HEK293 (cell line): ENCODE measurements around the gene MTMR12.

ENCODE experiments used
- CTCF ChIA-PET: fragments of 350-600 bp; formaldehyde crosslinking; extraction: SDS; loops from one replicate; lab custom pipeline; 2021; ENCODE audit warnings: antibody characterized with exemption; lab: Yijun Ruan, JAX
- POLR2A ChIA-PET: fragments of 300-600 bp; formaldehyde crosslinking; extraction: SDS; loops from one replicate; lab custom pipeline; 2020; ENCODE audit warnings: antibody characterized with exemption, inconsistent platforms; lab: Yijun Ruan, JAX
- H3K27ac ChIP-seq: fragments of 200-500 bp; sonication (Bioruptor generic); 2 replicates; pipeline ENCODE4 v1.5.1; 2014; ENCODE audit warnings: low read depth, low read length, control low read depth, inconsistent platforms; ENCODE audit errors: extremely low read depth
- H3K36me3 ChIP-seq, 2 experiments: fragments of 200-500 bp in 1 of 2; sonication (Bioruptor generic) in 1 of 2; 1 replicate in 1 of 2; 2 replicates in 1 of 2; pipeline ENCODE4 v1.5.1; 2014 to 2017; ENCODE audit warnings: inconsistent platforms in 2 of 2, low read length in 2 of 2; ENCODE audit not compliant: control insufficient read depth in 2 of 2, insufficient read depth in 1 of 2
- H3K4me1 ChIP-seq: fragments of 200-500 bp; sonication (Bioruptor generic); 2 replicates; pipeline ENCODE4 v1.5.1; 2014; ENCODE audit warnings: mild to moderate bottlenecking, low read length, inconsistent platforms; ENCODE audit not compliant: control insufficient read depth, insufficient read depth
- H3K4me3 ChIP-seq: 2 replicates; pipeline ENCODE4 v1.5.1; 2011; ENCODE audit warnings: low read depth, mild to moderate bottlenecking, control low read depth, low read length, moderate library complexity
- H3K9me3 ChIP-seq: fragments of 200-500 bp; sonication (Bioruptor generic); 2 replicates; pipeline ENCODE4 v1.5.1; 2014; ENCODE audit warnings: low read depth, low read length, inconsistent platforms; ENCODE audit not compliant: control insufficient read depth, insufficient read depth
- GLIS2 ChIP-seq: fragments of 450-650 bp; formaldehyde crosslinking; IDR thresholded peaks from 2 replicates; pipeline ENCODE4 v1.5.1; 2016; ENCODE audit warnings: missing biosample characterization, missing genetic modification characterization
- KLF7 ChIP-seq: fragments of 450-650 bp; formaldehyde crosslinking; IDR thresholded peaks from 2 replicates; pipeline ENCODE4 v1.5.1; 2016; ENCODE audit warnings: missing biosample characterization, missing genetic modification characterization, borderline replicate concordance
- MZF1 ChIP-seq: fragments of 450-650 bp; formaldehyde crosslinking; IDR thresholded peaks from 2 replicates; pipeline ENCODE4 v1.5.1; 2017; ENCODE audit warnings: missing biosample characterization, missing genetic modification characterization, borderline replicate concordance
- OSR2 ChIP-seq: fragments of 450-650 bp; formaldehyde crosslinking; IDR thresholded peaks from 2 replicates; pipeline ENCODE4 v1.5.1; 2016; ENCODE audit warnings: missing biosample characterization, missing genetic modification characterization
- REPIN1 ChIP-seq: fragments of 450-650 bp; formaldehyde crosslinking; IDR thresholded peaks from 2 replicates; pipeline ENCODE4 v1.5.1; 2017; ENCODE audit warnings: missing biosample characterization, missing genetic modification characterization, low read depth
- ZBTB10 ChIP-seq: fragments of 450-650 bp; formaldehyde crosslinking; IDR thresholded peaks from 2 replicates; pipeline ENCODE4 v1.5.1; 2016; ENCODE audit warnings: missing biosample characterization, missing genetic modification characterization
- ZBTB17 ChIP-seq: fragments of 450-650 bp; formaldehyde crosslinking; IDR thresholded peaks from 2 replicates; pipeline ENCODE4 v1.5.1; 2016; ENCODE audit warnings: missing biosample characterization, missing genetic modification characterization
- ZBTB21 ChIP-seq: fragments of 450-650 bp; formaldehyde crosslinking; IDR thresholded peaks from 2 replicates; pipeline ENCODE4 v1.5.1; 2017; ENCODE audit warnings: missing biosample characterization, missing genetic modification characterization
- ZFHX2 ChIP-seq: fragments of 450-650 bp; formaldehyde crosslinking; conservative IDR thresholded peaks from 2 replicates; pipeline ENCODE4 v1.5.1; 2016; ENCODE audit warnings: missing biosample characterization, missing genetic modification characterization
- ZNF18 ChIP-seq: fragments of 450-650 bp; formaldehyde crosslinking; IDR thresholded peaks from 2 replicates; pipeline ENCODE4 v1.5.1; 2016; ENCODE audit warnings: missing biosample characterization, missing genetic modification characterization
- ZNF19 ChIP-seq: fragments of 450-650 bp; formaldehyde crosslinking; IDR thresholded peaks from 2 replicates; pipeline ENCODE4; 2016; ENCODE audit warnings: missing biosample characterization, missing genetic modification characterization, low read depth
- ZNF391 ChIP-seq: fragments of 450-650 bp; formaldehyde crosslinking; IDR thresholded peaks from 2 replicates; pipeline ENCODE4 v1.5.1; 2016; ENCODE audit warnings: low read depth, missing biosample characterization, missing genetic modification characterization, borderline replicate concordance
- ZNF514 ChIP-seq: fragments of 450-650 bp; formaldehyde crosslinking; IDR thresholded peaks from 2 replicates; pipeline ENCODE4 v1.5.1; 2016; ENCODE audit warnings: missing biosample characterization, missing genetic modification characterization
- ZNF518A ChIP-seq: fragments of 450-650 bp; formaldehyde crosslinking; conservative IDR thresholded peaks from 2 replicates; pipeline ENCODE4 v1.5.1; 2016; ENCODE audit warnings: low read depth, missing biosample characterization, missing genetic modification characterization
- ZNF654 ChIP-seq: fragments of 450-650 bp; formaldehyde crosslinking; IDR thresholded peaks from 2 replicates; pipeline ENCODE4 v1.5.1; 2016; ENCODE audit warnings: low read depth, missing biosample characterization, missing genetic modification characterization
- ZNF664 ChIP-seq: fragments of 450-650 bp; formaldehyde crosslinking; IDR thresholded peaks from 2 replicates; pipeline ENCODE4 v1.5.1; 2016; ENCODE audit warnings: missing biosample characterization, missing genetic modification characterization
- ZNF837 ChIP-seq: fragments of 450-650 bp; formaldehyde crosslinking; IDR thresholded peaks from 2 replicates; pipeline ENCODE4 v1.5.1; 2016; ENCODE audit warnings: missing biosample characterization, missing genetic modification characterization
- TF ChIP-seq, protein P1 (sequence below): fragments of 450-650 bp; formaldehyde crosslinking; conservative IDR thresholded peaks from 2 replicates; pipeline ENCODE4 v1.5.1; 2016; ENCODE audit warnings: low read depth, missing biosample characterization, missing genetic modification characterization

Gene MTMR12

DNA sequence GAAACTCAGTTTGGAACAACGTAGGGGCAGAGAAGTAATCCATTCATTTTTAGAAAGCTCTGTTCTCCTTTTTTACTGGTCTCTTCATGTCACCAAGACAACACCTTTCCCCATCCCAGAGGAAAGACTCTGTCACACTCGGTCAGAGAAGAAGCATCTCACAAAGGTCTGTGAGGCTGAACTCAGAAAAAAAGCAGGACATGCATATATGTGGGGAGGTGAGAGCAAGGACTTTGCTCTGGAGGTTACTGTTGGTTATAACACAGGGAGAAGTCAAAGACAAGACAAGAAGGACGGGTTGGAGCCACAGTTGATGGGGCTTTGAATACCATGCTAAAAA lies 19.2 kb upstream of the MTMR12 start:
- TF ChIP-seq ZNF19, result no peak
- no peak for TF ChIP-seq ZNF514
- no peak for TF ChIP-seq GLIS2
- no peak for TF ChIP-seq KLF7
- TF ChIP-seq ZNF518A (tag by site-specific recombination), result no peak
- TF ChIP-seq ZNF664, result no peak
- Histone ChIP-seq H3K4me1 (0 out of 2 replicates have a peak, but pooled peaks cover 3% of the 10 kb centered on the region), H3K9me3 (no peaks in the 10 kb centered on the region), H3K36me3 (no peaks in the 10 kb centered on the region), H3K27ac (no peak overlapping the region), H3K4me3 (no peak overlapping the region)
- POLR2A ChIA-PET, result no interaction called here
- CTCF ChIA-PET, result interaction anchor here (0.6 to 5.1 kb wide), 5 partner anchors 100 to 1106 kb away, joined by 3 to 86 read pairs (median 3); no protein-coding TSS in a partner anchor

DNA sequence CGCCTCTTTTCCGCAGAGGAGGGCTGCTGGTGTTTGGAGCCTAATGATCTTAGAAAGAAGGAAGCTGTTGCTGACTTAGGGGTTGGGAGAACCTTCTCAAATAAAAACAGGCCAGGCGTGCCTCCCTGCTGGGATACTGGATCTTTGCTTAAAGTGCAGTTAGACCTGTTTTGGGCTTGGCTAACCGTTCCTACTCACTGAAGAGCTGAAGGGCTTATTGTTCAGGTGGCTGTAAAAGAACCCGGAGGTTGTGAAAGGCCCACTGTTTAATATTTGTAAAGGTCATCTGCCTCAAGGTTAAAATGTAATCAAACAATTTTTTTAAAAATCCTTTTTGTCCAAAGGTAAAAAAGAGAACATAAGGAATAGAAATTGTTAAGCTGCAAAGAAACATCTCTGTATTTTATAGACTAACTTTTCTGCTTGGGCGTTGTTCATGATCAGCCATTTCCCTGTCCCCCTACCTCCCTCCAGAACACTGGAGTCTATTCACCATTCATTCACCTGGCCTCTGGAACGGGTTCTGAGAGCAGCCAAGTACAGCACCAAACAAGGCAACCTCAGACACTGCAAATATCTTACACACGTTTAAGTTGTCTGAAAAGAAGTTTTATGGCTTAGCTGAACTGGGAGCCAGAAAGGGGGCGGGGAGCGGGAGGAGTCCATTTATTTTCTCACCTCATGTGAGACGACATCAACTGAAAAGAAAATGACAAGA lies 18.6 kb upstream of the MTMR12 start:
- H3K4me1 ChIP-seq, result 0 out of 2 replicates have a peak, but pooled peaks cover 3% of the 10 kb centered on the region
- H3K27ac ChIP-seq, result no peak overlapping the region
- no peaks in the 10 kb centered on the region for H3K36me3 ChIP-seq
- CTCF ChIA-PET, result interaction anchor here (0.6 to 5.1 kb wide), 10 partner anchors 11 to 1106 kb away, joined by 3 to 86 read pairs (median 3); no protein-coding TSS in a partner anchor
- TF ChIP-seq ZNF391 (tag by site-specific recombination) (no peak), MZF1 (tag by site-specific recombination) (no peak), ZBTB10 (no peak), OSR2 (no peak), ZFHX2 (tag by site-specific recombination) (no peak), REPIN1 (tag by site-specific recombination) (no peak), ZBTB21 (tag by site-specific recombination) (no peak), ZBTB17 (tag by site-specific recombination) (no peak), ZNF837 (tag by site-specific recombination) (no peak), ZNF654 (tag by site-specific recombination) (no peak), ZNF18 (tag by site-specific recombination) (no peak)
- TF ChIP-seq, protein P1, sequence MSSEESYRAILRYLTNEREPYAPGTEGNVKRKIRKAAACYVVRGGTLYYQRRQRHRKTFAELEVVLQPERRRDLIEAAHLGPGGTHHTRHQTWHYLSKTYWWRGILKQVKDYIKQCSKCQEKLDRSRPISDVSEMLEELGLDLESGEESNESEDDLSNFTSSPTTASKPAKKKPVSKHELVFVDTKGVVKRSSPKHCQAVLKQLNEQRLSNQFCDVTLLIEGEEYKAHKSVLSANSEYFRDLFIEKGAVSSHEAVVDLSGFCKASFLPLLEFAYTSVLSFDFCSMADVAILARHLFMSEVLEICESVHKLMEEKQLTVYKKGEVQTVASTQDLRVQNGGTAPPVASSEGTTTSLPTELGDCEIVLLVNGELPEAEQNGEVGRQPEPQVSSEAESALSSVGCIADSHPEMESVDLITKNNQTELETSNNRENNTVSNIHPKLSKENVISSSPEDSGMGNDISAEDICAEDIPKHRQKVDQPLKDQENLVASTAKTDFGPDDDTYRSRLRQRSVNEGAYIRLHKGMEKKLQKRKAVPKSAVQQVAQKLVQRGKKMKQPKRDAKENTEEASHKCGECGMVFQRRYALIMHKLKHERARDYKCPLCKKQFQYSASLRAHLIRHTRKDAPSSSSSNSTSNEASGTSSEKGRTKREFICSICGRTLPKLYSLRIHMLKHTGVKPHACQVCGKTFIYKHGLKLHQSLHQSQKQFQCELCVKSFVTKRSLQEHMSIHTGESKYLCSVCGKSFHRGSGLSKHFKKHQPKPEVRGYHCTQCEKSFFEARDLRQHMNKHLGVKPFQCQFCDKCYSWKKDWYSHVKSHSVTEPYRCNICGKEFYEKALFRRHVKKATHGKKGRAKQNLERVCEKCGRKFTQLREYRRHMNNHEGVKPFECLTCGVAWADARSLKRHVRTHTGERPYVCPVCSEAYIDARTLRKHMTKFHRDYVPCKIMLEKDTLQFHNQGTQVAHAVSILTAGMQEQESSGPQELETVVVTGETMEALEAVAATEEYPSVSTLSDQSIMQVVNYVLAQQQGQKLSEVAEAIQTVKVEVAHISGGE (tag by site-specific recombination), result no peak
- H3K9me3 ChIP-seq, result no peaks in the 10 kb centered on the region
- POLR2A ChIA-PET, result no interaction called here
- no peak overlapping the region for H3K4me3 ChIP-seq
